ENCODE data around the gene RAG1.

RAG1 gene

DNA sequence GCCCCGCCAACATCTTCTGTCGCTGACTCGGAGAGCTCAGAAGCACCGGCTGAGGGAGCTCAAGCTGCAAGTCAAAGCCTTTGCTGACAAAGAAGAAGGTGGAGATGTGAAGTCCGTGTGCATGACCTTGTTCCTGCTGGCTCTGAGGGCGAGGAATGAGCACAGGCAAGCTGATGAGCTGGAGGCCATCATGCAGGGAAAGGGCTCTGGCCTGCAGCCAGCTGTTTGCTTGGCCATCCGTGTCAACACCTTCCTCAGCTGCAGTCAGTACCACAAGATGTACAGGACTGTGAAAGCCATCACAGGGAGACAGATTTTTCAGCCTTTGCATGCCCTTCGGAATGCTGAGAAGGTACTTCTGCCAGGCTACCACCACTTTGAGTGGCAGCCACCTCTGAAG lies 6.7 kb downstream of the RAG1 start:
- Histone ChIP-seq H3K27ac (no peak overlapping the region), H3K4me3 (no peak overlapping the region)
- DNase-seq (ENCODE audit: low spot score), result no peak
- TF ChIP-seq, protein P1, sequence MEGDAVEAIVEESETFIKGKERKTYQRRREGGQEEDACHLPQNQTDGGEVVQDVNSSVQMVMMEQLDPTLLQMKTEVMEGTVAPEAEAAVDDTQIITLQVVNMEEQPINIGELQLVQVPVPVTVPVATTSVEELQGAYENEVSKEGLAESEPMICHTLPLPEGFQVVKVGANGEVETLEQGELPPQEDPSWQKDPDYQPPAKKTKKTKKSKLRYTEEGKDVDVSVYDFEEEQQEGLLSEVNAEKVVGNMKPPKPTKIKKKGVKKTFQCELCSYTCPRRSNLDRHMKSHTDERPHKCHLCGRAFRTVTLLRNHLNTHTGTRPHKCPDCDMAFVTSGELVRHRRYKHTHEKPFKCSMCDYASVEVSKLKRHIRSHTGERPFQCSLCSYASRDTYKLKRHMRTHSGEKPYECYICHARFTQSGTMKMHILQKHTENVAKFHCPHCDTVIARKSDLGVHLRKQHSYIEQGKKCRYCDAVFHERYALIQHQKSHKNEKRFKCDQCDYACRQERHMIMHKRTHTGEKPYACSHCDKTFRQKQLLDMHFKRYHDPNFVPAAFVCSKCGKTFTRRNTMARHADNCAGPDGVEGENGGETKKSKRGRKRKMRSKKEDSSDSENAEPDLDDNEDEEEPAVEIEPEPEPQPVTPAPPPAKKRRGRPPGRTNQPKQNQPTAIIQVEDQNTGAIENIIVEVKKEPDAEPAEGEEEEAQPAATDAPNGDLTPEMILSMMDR (IDR thresholded peaks at IDR 0.05), result no peak

DNA sequence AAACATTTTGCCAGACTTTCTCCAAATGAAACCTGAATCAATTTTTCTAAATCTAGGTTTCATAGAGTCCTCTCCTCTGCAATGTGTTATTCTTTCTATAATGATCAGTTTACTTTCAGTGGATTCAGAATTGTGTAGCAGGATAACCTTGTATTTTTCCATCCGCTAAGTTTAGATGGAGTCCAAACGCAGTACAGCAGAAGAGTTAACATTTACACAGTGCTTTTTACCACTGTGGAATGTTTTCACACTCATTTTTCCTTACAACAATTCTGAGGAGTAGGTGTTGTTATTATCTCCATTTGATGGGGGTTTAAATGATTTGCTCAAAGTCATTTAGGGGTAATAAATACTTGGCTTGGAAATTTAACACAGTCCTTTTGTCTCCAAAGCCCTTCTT lies 9.6 kb downstream of the RAG1 start:
- DNase-seq (ENCODE audit: low spot score), result no peak
- TF ChIP-seq, protein P1 (IDR thresholded peaks at IDR 0.05), result no peak
- Histone ChIP-seq H3K4me3 (no peak overlapping the region), H3K27ac (peak overlapping the region in 1 of 2 donors; percentile 9)

DNA sequence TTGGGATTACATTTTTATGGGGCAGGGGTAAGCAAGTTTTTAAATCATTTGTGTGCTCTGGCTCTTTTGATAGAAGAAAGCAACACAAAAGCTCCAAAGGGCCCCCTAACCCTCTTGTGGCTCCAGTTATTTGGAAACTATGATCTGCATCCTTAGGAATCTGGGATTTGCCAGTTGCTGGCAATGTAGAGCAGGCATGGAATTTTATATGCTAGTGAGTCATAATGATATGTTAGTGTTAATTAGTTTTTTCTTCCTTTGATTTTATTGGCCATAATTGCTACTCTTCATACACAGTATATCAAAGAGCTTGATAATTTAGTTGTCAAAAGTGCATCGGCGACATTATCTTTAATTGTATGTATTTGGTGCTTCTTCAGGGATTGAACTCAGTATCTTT lies 10.1 kb downstream of the RAG1 start:
- DNase-seq (ENCODE audit: low spot score), result no peak
- Histone ChIP-seq H3K27ac (no peak overlapping the region), H3K4me3 (no peak overlapping the region)
- TF ChIP-seq, protein P1 (IDR thresholded peaks at IDR 0.05), result no peak

DNA sequence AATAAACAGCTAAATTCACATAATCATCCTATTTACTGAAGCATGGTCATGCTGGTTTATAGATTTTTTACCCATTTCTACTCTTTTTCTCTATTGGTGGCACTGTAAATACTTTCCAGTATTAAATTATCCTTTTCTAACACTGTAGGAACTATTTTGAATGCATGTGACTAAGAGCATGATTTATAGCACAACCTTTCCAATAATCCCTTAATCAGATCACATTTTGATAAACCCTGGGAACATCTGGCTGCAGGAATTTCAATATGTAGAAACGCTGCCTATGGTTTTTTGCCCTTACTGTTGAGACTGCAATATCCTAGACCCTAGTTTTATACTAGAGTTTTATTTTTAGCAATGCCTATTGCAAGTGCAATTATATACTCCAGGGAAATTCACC lies 10.7 kb downstream of the RAG1 start:
- TF ChIP-seq, protein P1 (IDR thresholded peaks at IDR 0.05), result no peak
- H3K4me3 ChIP-seq, result no peak overlapping the region
- DNase-seq (ENCODE audit: low spot score), result no peak
- H3K27ac ChIP-seq, result no peak overlapping the region

DNA sequence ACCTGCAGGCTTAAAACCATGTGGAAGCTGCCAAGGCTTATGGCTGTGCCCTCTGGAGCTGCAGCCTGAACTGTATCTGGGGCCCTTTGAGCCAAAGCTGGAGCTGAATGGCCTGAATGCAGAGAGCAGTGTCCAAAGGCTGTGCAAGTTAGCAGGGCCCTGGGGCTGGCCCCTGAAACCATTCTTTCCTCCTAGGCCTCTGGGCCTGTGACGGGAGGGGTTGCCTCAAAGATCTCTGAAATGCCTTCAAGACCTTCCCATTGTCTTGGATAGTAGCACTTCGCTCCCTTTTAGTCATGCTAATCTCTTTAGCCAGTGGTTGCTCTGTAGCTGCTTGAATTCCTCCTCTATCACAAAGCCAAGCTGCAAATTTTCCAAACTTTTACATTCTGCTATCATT lies 13.7 kb downstream of the RAG1 start:
- TF ChIP-seq, protein P1 (IDR thresholded peaks at IDR 0.05), result no peak
- DNase-seq (ENCODE audit: low spot score), result no peak
- H3K27ac ChIP-seq, result no peak overlapping the region
- H3K4me3 ChIP-seq, result no peak overlapping the region

DNA sequence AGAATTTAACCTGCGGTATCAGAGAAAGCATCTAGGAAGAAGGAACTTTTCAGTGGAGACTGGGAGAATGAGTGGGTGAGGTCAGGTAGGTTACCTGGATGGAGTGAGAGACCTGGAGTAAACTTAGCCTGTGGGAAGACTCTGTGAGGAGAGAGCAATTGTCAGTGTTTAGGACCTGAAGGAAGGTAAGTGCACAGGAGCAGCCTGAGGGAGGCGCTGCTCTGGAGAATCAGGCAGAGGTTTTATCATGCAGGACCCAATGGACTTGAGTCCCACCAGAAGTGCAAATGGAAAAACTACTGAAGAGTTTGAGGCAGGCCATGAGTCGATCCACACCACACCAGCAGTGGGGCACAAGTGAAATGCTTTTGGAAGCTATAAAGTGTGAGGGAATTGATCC lies 15.9 kb downstream of the RAG1 start:
- no peak overlapping the region for H3K4me3 ChIP-seq
- H3K27ac ChIP-seq, result no peak overlapping the region
- DNase-seq (ENCODE audit: low spot score), result no peak
- TF ChIP-seq, protein P1 (IDR thresholded peaks at IDR 0.05), result no peak

DNA sequence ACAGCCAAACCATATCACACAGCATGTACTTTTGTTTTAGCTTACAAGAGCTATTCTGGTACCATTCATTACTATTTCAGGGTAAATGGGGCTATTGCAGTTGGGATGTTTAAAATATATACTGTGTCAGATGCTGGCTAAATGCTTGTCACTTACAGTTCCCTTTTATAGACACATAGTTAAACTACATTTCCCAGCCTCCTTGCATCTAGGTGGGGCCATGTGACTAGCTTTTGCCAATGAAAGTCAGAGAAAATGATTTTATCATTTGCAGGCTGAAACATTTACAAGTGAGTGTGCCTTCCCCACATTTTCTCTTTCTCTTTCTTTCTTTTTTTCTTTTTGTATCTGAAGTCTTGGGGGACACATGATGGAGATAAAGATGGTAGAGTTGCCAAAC lies 18.7 kb downstream of the RAG1 start:
- Histone ChIP-seq H3K27ac (no peak overlapping the region), H3K4me3 (no peak overlapping the region)
- no peak for DNase-seq (ENCODE audit: low spot score)
- TF ChIP-seq, protein P1 (IDR thresholded peaks at IDR 0.05), result no peak

Data from coronary artery (tissue), 2 donors.